Measurements from ENCODE around the gene KRTAP5-8.
"Not testable (repeated sequence)": the region's sequence is repeated elsewhere in the genome, so short reads cannot be mapped to it uniquely, and the experiment has no call there.

Gene KRTAP5-8

DNA sequence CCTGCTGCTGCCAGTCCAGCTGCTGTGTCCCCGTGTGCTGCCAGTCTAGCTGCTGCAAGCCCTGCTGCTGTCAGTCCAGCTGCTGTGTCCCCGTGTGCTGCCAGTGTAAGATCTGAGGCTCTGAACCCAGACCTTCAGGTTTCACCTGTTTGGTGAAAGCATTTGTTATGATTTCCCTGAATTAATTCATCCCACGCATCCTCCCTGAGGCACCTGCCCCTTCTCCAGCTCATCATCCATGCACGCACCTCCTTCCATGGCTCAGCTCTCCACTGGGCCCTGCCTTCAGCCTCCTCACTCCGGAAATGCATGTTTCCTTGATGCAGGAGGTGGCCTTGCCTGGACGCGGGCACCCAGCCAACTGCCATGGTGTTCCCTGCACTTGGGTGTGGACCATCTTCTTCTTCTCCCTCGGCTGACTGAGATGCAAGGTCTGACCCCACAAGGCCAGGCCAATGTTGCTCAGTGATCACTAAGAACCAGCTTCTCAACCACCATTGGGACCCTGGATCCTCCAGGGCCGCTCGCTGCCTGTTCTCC, 28.3 kb downstream of the KRTAP5-8 start:
- H3K27ac ChIP-seq (ENCODE audit: insufficient read depth in 1 of 2, low read depth in 1 of 2, low read length in 2 of 2, poor library complexity in 1 of 2, severe bottlenecking in 2 of 2), result no peak overlapping the region
- WGBS (ENCODE audit: insufficient coverage), result 83% methylated on average over 10 of the region's 10 CpGs
- H3K4me1 ChIP-seq (ENCODE audit: control extremely low read depth in 1 of 4, control insufficient read depth in 4 of 4, insufficient read depth in 4 of 4, low read length in 3 of 4), result peaks cover 0 to 6% (median 1%) of the 10 kb centered on the region in 4 experiments
- H3K9me3 ChIP-seq (ENCODE audit: control extremely low read depth in 1 of 5, control insufficient read depth in 4 of 5, insufficient read depth in 2 of 5, low read depth in 1 of 5, low read length in 4 of 5), result no peaks in the 10 kb centered on the region
- CTCF ChIA-PET, result interaction anchor here (0.6 to 1.4 kb wide), 3 partner anchors 10 to 775 kb away, joined by 3 to 5 read pairs (median 3); partner anchors contain the start of gene NADSYN1
- H3K27me3 ChIP-seq (replicated peaks in 2 of 5; ENCODE audit: control insufficient read depth in 4 of 5, insufficient read depth in 5 of 5, low read length in 4 of 5), result peaks cover 0 to 8% (median 5%) of the 10 kb centered on the region in 5 experiments
- DNase-seq, result no peak
- no peak overlapping the region for H3K4me3 ChIP-seq (ENCODE audit: control insufficient read depth in 1 of 7, extremely low read depth in 1 of 7, insufficient read depth in 4 of 7, low read depth in 2 of 7, low read length in 6 of 7)
- H3K36me3 ChIP-seq (ENCODE audit: control insufficient read depth in 4 of 4, insufficient read depth in 4 of 4, low read length in 3 of 4), result no peaks in the 10 kb centered on the region
- POLR2A ChIA-PET, result interaction anchor here (0.6 to 1.0 kb wide), 2 partner anchors 8 to 9 kb away, joined by 3 read pairs; no protein-coding TSS in a partner anchor

DNA sequence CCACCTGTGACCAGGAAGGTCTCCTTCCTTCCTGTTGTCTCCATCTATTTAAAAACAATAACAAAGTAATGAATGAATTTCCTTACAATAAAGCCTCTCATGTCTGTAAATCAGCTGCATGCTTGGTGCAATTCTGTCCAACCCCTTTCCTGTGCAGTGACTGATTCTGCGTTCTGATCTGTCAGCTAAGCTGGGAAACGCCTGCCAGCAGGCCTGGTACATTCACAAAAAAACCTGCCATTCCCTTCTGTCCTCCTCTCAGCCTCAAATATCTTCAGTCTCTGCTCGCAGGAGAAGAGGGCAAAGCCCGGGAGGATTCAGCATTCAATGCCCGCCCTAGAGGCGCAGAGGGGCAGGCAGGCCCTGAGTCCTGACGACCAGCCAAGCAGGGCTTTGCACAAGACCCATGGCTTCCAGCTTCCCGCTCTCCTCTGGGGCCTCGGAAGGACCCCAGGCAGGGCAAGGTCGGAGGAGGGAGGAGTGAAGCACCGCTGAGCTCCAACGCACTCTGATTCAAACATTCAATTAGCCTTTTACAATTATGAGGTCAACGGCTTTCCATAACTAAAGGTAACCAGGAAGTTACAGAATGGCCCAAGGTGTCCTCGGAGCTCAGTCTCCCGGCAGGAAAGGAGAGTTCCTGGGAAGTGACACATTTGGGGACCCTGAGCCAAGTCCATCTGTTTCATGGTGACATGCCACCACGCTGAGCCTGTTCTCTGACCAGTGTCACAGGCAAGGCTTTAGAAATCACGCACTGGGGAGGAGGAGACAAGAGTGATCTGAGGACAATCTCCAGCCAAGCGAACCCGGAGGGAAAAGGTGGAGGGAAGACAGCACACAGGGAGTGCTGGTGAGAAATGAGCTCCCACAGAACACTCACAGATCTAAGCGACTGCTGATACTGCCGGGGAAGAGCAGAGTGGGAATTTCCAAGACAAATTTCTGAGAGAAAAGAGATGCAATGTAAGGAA, 29.1 kb downstream of the KRTAP5-8 start:
- not testable (repeated sequence) for DNase-seq; H3K27me3 ChIP-seq (replicated peaks in 2 of 5; ENCODE audit: control insufficient read depth in 4 of 5, insufficient read depth in 5 of 5, low read length in 4 of 5); H3K4me3 ChIP-seq (ENCODE audit: control insufficient read depth in 1 of 7, extremely low read depth in 1 of 7, insufficient read depth in 4 of 7, low read depth in 2 of 7, low read length in 6 of 7); H3K36me3 ChIP-seq (ENCODE audit: control insufficient read depth in 4 of 4, insufficient read depth in 4 of 4, low read length in 3 of 4); H3K4me1 ChIP-seq (ENCODE audit: control extremely low read depth in 1 of 4, control insufficient read depth in 4 of 4, insufficient read depth in 4 of 4, low read length in 3 of 4); H3K27ac ChIP-seq (ENCODE audit: insufficient read depth in 1 of 2, low read depth in 1 of 2, low read length in 2 of 2, poor library complexity in 1 of 2, severe bottlenecking in 2 of 2); H3K9me3 ChIP-seq (ENCODE audit: control extremely low read depth in 1 of 5, control insufficient read depth in 4 of 5, insufficient read depth in 2 of 5, low read depth in 1 of 5, low read length in 4 of 5)
- 79% methylated on average over 10 of the region's 21 CpGs for WGBS (ENCODE audit: insufficient coverage)
- ChIA-PET POLR2A (interaction anchor here (1.0 kb wide), 1 partner anchor 10 kb away, joined by 3 read pairs; no protein-coding TSS in a partner anchor), CTCF (interaction anchor here (1.3 kb wide), 1 partner anchor 114 kb away, joined by 3 read pairs; the partner anchor contains the start of gene NADSYN1)

DNA sequence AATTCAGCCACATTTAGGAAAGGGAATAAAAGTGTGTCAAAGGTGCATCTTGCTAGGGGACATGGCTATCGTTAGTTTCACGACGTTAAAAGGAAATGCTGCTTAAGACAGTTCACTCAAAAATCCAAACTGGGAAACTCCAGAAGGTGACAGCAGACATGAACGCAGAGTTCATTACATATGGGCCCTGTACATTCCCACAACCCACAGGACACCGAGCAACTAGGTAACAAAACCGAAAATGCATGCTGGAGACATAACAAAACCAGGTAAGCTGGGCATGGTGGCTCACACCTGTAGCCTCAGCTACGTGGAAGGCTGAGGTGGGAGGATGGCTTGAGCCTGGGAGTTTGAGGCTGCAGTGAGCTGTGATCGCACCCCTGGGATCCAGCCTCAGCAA, 29.8 kb downstream of the KRTAP5-8 start:
- H3K9me3 ChIP-seq (ENCODE audit: control extremely low read depth in 1 of 5, control insufficient read depth in 4 of 5, insufficient read depth in 2 of 5, low read depth in 1 of 5, low read length in 4 of 5); H3K4me1 ChIP-seq (ENCODE audit: control extremely low read depth in 1 of 4, control insufficient read depth in 4 of 4, insufficient read depth in 4 of 4, low read length in 3 of 4); H3K4me3 ChIP-seq (ENCODE audit: control insufficient read depth in 1 of 7, extremely low read depth in 1 of 7, insufficient read depth in 4 of 7, low read depth in 2 of 7, low read length in 6 of 7); H3K36me3 ChIP-seq (ENCODE audit: control insufficient read depth in 4 of 4, insufficient read depth in 4 of 4, low read length in 3 of 4); POLR2A ChIA-PET; H3K27me3 ChIP-seq (replicated peaks in 2 of 5; ENCODE audit: control insufficient read depth in 4 of 5, insufficient read depth in 5 of 5, low read length in 4 of 5); CTCF ChIA-PET; DNase-seq; H3K27ac ChIP-seq (ENCODE audit: insufficient read depth in 1 of 2, low read depth in 1 of 2, low read length in 2 of 2, poor library complexity in 1 of 2, severe bottlenecking in 2 of 2): not testable (repeated sequence)
- 66% methylated on average over 5 of the region's 8 CpGs for WGBS (ENCODE audit: insufficient coverage)

DNA sequence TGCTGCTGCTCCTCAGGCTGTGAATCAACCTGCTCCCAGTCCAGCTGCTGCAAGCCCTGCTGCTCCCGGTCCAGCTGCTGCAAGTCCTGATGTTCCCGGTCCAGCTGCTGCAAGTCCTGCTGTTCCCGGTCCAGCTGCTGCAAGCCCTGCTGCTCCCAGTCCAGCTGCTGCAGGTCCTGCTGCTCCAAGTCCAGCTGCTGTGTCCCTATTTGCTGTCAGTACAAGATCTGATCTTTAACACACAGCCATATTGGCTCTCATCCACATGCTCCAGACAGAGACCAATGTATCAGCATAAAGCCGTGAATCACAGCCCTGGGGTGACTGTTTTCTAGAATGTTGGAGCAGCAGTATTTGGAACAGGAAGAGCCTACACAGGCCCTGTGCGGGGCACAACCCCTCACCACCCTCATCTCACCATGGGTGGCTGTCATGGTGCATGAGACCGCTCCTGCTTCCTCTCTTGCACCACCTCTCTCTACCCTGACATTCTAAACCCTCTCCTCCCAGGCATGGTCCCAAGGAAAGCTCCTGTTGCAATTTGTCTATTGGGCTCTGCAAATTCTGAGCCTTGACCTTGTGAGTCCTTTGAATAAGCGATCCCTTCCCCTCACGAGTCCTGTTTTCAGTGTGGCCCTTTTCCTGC, 31.0 kb downstream of the KRTAP5-8 start:
- POLR2A ChIA-PET, result no interaction called here

DNA sequence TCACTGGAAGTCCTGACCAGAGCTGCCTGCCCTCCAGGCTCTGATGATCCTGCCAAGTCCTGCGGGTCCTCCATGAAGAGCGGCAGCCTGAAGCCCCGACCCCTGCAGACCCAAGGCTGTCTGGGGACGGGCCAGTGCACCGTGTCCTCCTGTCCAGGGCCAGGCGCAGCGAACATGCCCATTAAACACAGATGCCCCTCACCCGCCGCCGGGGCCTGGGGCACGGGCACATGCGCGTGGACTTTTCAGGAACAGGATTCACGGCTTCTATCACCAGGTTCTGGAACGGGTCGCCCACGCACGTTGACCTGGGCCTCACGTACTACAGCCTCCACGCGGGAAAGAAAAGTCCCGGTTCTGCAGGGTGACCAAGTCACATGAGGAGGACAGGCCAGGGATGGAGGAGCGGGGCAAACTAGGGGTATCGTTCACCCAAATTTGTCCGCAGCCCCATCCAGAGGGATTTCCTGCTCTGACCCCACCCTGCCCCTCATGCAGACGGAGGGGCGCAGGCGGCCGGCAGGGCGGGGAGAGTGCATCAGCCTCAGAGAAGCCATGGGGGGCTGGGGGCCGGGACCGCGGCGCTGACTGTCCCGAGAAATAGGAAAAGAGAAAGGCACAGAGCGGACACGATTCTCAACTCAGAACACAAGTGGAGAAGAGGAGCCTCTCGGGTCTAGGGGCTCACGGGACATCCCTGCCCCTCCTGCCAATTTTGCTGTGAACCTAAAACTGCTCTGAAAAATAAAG, 33.5 kb downstream of the KRTAP5-8 start:
- H3K27ac ChIP-seq (ENCODE audit: insufficient read depth in 1 of 2, low read depth in 1 of 2, low read length in 2 of 2, poor library complexity in 1 of 2, severe bottlenecking in 2 of 2); H3K4me3 ChIP-seq (ENCODE audit: control insufficient read depth in 1 of 7, extremely low read depth in 1 of 7, insufficient read depth in 4 of 7, low read depth in 2 of 7, low read length in 6 of 7); POLR2A ChIA-PET; H3K4me1 ChIP-seq (ENCODE audit: control extremely low read depth in 1 of 4, control insufficient read depth in 4 of 4, insufficient read depth in 4 of 4, low read length in 3 of 4); H3K27me3 ChIP-seq (replicated peaks in 2 of 5; ENCODE audit: control insufficient read depth in 4 of 5, insufficient read depth in 5 of 5, low read length in 4 of 5); CTCF ChIA-PET; H3K9me3 ChIP-seq (ENCODE audit: control extremely low read depth in 1 of 5, control insufficient read depth in 4 of 5, insufficient read depth in 2 of 5, low read depth in 1 of 5, low read length in 4 of 5); H3K36me3 ChIP-seq (ENCODE audit: control insufficient read depth in 4 of 4, insufficient read depth in 4 of 4, low read length in 3 of 4); DNase-seq: not testable (repeated sequence)
- WGBS (ENCODE audit: insufficient coverage), result 86% methylated on average over 15 of the region's 39 CpGs

More for the DNA sequence above, 31.0 kb downstream of the KRTAP5-8 start:
- Histone ChIP-seq H3K27me3 (replicated peaks in 2 of 5; ENCODE audit: control insufficient read depth in 4 of 5, insufficient read depth in 5 of 5, low read length in 4 of 5) (peaks cover 0 to 8% (median 8%) of the 10 kb centered on the region in 5 experiments), H3K4me3 (ENCODE audit: control insufficient read depth in 1 of 7, extremely low read depth in 1 of 7, insufficient read depth in 4 of 7, low read depth in 2 of 7, low read length in 6 of 7) (no peak overlapping the region), H3K36me3 (ENCODE audit: control insufficient read depth in 4 of 4, insufficient read depth in 4 of 4, low read length in 3 of 4) (no peaks in the 10 kb centered on the region), H3K4me1 (ENCODE audit: control extremely low read depth in 1 of 4, control insufficient read depth in 4 of 4, insufficient read depth in 4 of 4, low read length in 3 of 4) (peaks cover 0 to 6% (median 1%) of the 10 kb centered on the region in 4 experiments), H3K9me3 (ENCODE audit: control extremely low read depth in 1 of 5, control insufficient read depth in 4 of 5, insufficient read depth in 2 of 5, low read depth in 1 of 5, low read length in 4 of 5) (no peaks in the 10 kb centered on the region), H3K27ac (ENCODE audit: insufficient read depth in 1 of 2, low read depth in 1 of 2, low read length in 2 of 2, poor library complexity in 1 of 2, severe bottlenecking in 2 of 2) (no peak overlapping the region)
- WGBS (ENCODE audit: insufficient coverage), result 90% methylated on average over 4 of the region's 8 CpGs
- CTCF ChIA-PET, result no interaction called here
- DNase-seq, result no peak

DNA sequence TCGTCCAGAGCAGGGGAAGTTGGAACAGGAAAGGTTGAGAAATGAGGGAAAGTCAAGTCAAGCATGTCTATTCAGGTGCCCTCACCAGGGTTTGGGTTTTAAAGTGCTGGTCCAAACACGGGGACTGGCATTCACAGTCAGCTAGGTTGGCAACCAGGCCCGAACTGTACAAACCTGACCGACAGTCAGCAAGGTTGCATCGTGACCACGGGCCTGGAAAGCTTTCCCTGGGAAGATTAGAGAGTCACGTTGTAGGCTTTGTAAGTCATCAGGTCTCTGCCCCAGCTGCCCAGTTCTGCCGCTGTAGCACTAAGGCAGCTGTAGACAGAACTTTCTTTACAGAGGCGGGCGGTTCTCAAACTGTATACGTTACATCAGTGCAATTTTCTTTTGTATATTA, 35.0 kb downstream of the KRTAP5-8 start:
- CTCF ChIA-PET, result interaction anchor here (1.1 to 1.4 kb wide), 2 partner anchors 9 to 10 kb away, joined by 4 read pairs; partner anchors contain the start of gene KRTAP5-11
- WGBS (ENCODE audit: insufficient coverage), result 93% methylated on average over 7 of the region's 11 CpGs

More for the DNA sequence above, 35.0 kb downstream of the KRTAP5-8 start:
- no peaks in the 10 kb centered on the region for H3K36me3 ChIP-seq (ENCODE audit: control insufficient read depth in 4 of 4, insufficient read depth in 4 of 4, low read length in 3 of 4)
- no peak for DNase-seq
- POLR2A ChIA-PET, result no interaction called here
- no peak overlapping the region for H3K4me3 ChIP-seq (ENCODE audit: control insufficient read depth in 1 of 7, extremely low read depth in 1 of 7, insufficient read depth in 4 of 7, low read depth in 2 of 7, low read length in 6 of 7)
- H3K27ac ChIP-seq (ENCODE audit: insufficient read depth in 1 of 2, low read depth in 1 of 2, low read length in 2 of 2, poor library complexity in 1 of 2, severe bottlenecking in 2 of 2), result no peak overlapping the region
- H3K27me3 ChIP-seq (replicated peaks in 2 of 5; ENCODE audit: control insufficient read depth in 4 of 5, insufficient read depth in 5 of 5, low read length in 4 of 5), result peaks cover 0 to 5% (median under 1%) of the 10 kb centered on the region in 5 experiments
- no peaks in the 10 kb centered on the region for H3K4me1 ChIP-seq (ENCODE audit: control extremely low read depth in 1 of 4, control insufficient read depth in 4 of 4, insufficient read depth in 4 of 4, low read length in 3 of 4)
- no peaks in the 10 kb centered on the region for H3K9me3 ChIP-seq (ENCODE audit: control extremely low read depth in 1 of 5, control insufficient read depth in 4 of 5, insufficient read depth in 2 of 5, low read depth in 1 of 5, low read length in 4 of 5)

Data from common myeloid progenitor, CD34-positive (primary cell).